GM12878 (cell line): ENCODE measurements around the gene ZFYVE21.

Source experiments
- CBX5 ChIP-seq: sonication (generic); IDR thresholded peaks from 2 replicates; pipeline ENCODE4 v1.6.1; 2016; ENCODE audit warnings: low read depth, moderate library complexity, mild to moderate bottlenecking, inconsistent platforms
- EGR1 ChIP-seq, 2 experiments: IDR thresholded peaks; 1 replicate in 1 of 2; 2 replicates in 1 of 2; pipeline ENCODE4 v1.6.1; 2011 to 2012; ENCODE audit warnings: low read depth in 2 of 2, low read length in 2 of 2, borderline replicate concordance in 1 of 2, mild to moderate bottlenecking in 1 of 2, moderate library complexity in 1 of 2
- LARP7 ChIP-seq: fragments of 450-650 bp; IDR thresholded peaks from 2 replicates; pipeline ENCODE4 v1.6.1; 2017; ENCODE audit warnings: mild to moderate bottlenecking
- MXI1 ChIP-seq: fragments of 150-350 bp; IDR thresholded peaks from 2 replicates; pipeline ENCODE4 v1.6.1; 2011; ENCODE audit warnings: low read depth, mild to moderate bottlenecking, inconsistent platforms, low read length, improper control_type of control experiment
- NR2C2 ChIP-seq: IDR thresholded peaks from 2 replicates; pipeline ENCODE4 v1.6.1; 2011; ENCODE audit warnings: borderline replicate concordance, low read depth; ENCODE audit not compliant: control insufficient read depth, insufficient read length
- POLR2AphosphoS2 ChIP-seq: IDR thresholded peaks from 2 replicates; pipeline ENCODE4 v1.6.1; 2011; ENCODE audit warnings: low read depth, mild to moderate bottlenecking, low read length, improper control_type of control experiment, moderate library complexity
- POLR2AphosphoS5 ChIP-seq: IDR thresholded peaks from 2 replicates; pipeline ENCODE4 v1.6.1; 2011; ENCODE audit warnings: mild to moderate bottlenecking, low read length, inconsistent platforms
- RCOR1 ChIP-seq: conservative IDR thresholded peaks from 2 replicates; pipeline ENCODE4 v1.6.1; 2012; ENCODE audit warnings: low read depth, low read length, improper control_type of control experiment
- RFX5 ChIP-seq: IDR thresholded peaks from 2 replicates; pipeline ENCODE4 v1.6.1; 2011; ENCODE audit warnings: low read depth, low read length, improper control_type of control experiment
- TF ChIP-seq, protein P1 (sequence below): IDR thresholded peaks from 2 replicates; pipeline ENCODE4 v1.6.1; 2011; ENCODE audit warnings: low read depth, low read length, improper control_type of control experiment, borderline replicate concordance
- TF ChIP-seq, protein P2 (sequence below), 3 experiments: IDR thresholded peaks in 2 of 3; conservative IDR thresholded peaks in 1 of 3; 2 replicates each; pipeline ENCODE4 v1.5.1; 2011; ENCODE audit warnings: low read depth in 3 of 3, low read length in 3 of 3, mild to moderate bottlenecking in 3 of 3, control low read depth in 2 of 3, moderate library complexity in 2 of 3, inconsistent platforms in 1 of 3, mixed read lengths in 1 of 3; ENCODE audit not compliant: control insufficient read depth in 2 of 3, insufficient read depth in 1 of 3; ENCODE audit errors: extremely low read depth in 1 of 3

DNA sequence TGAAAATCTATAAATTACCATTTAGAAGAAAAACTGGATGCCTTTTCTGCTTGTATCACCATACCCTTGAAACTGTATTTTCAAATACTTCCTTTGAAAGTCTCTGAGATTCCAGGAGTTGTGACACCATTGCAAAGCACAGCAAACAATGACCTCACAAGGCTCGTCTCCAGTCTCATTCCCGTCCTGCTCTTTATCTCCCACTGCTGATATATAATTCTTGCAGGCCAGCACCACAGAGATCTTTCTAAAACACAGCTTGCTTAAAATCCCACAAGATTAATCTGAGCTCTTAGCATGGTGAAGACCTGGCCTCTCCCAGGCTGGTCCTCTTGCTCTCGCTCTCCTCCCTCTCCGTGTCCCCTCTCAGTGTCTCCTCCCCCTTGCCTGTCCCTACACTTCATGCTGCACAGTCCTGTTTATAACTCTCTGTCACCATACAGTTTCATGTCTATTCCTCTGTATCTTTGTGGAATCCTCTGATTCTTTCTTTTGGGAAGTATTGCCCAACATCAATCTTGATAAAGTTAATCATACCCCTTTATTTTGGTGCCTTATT lies 51.8 kb downstream of the ZFYVE21 start:
- TF ChIP-seq POLR2AphosphoS5: no peak
- no peak for TF ChIP-seq MXI1
- TF ChIP-seq EGR1 (IDR thresholded peaks at IDR 0.05; ENCODE audit: borderline replicate concordance in 1 of 2, low read depth in 2 of 2, low read length in 2 of 2): no peak
- TF ChIP-seq, protein P1, sequence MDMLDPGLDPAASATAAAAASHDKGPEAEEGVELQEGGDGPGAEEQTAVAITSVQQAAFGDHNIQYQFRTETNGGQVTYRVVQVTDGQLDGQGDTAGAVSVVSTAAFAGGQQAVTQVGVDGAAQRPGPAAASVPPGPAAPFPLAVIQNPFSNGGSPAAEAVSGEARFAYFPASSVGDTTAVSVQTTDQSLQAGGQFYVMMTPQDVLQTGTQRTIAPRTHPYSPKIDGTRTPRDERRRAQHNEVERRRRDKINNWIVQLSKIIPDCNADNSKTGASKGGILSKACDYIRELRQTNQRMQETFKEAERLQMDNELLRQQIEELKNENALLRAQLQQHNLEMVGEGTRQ: no peak
- TF ChIP-seq, protein P2, sequence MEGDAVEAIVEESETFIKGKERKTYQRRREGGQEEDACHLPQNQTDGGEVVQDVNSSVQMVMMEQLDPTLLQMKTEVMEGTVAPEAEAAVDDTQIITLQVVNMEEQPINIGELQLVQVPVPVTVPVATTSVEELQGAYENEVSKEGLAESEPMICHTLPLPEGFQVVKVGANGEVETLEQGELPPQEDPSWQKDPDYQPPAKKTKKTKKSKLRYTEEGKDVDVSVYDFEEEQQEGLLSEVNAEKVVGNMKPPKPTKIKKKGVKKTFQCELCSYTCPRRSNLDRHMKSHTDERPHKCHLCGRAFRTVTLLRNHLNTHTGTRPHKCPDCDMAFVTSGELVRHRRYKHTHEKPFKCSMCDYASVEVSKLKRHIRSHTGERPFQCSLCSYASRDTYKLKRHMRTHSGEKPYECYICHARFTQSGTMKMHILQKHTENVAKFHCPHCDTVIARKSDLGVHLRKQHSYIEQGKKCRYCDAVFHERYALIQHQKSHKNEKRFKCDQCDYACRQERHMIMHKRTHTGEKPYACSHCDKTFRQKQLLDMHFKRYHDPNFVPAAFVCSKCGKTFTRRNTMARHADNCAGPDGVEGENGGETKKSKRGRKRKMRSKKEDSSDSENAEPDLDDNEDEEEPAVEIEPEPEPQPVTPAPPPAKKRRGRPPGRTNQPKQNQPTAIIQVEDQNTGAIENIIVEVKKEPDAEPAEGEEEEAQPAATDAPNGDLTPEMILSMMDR (IDR thresholded peaks at IDR 0.05 in 2 of 3, conservative IDR thresholded peaks at IDR 0.05 in 1 of 3; ENCODE audit: control insufficient read depth in 2 of 3, extremely low read depth in 1 of 3, insufficient read depth in 1 of 3, low read depth in 3 of 3, low read length in 3 of 3): no peak
- TF ChIP-seq RCOR1: no peak
- no peak for TF ChIP-seq CBX5
- no peak for TF ChIP-seq LARP7
- no peak for TF ChIP-seq RFX5
- no peak for TF ChIP-seq NR2C2
- no peak for TF ChIP-seq POLR2AphosphoS2
